HG03025 (cell line): ENCODE results near the gene MDFI.
"Not testable (repeated sequence)": the region's sequence is repeated elsewhere in the genome, so short reads cannot be mapped to it uniquely, and the experiment has no call there.

Experiments used
- ATAC-seq: cut with Tn5 transposase; IDR thresholded peaks from one replicate; pipeline ENCODE4 v1.9.1; 2021; ENCODE audit warnings: mild to moderate bottlenecking, moderate library complexity; ENCODE audit not compliant: unreplicated experiment, low FRiP score

The MDFI gene

GRCh38 chr6:41602422-41602743 lies 35.9 kb upstream of the MDFI start:
- no peak for ATAC-seq

GRCh38 chr6:41602864-41603608 lies 35.2 kb upstream of the MDFI start:
- no peak for ATAC-seq

GRCh38 chr6:41604006-41604405 lies 34.3 kb upstream of the MDFI start:
- ATAC-seq: no peak

GRCh38 chr6:41605649-41606048 lies 32.6 kb upstream of the MDFI start:
- ATAC-seq: no peak

GRCh38 chr6:41607036-41607435 lies 31.2 kb upstream of the MDFI start:
- ATAC-seq: no peak

- ATAC-seq: no peak
Observed at GRCh38 chr6:41607736-41608135, 30.5 kb upstream of the MDFI start.

- ATAC-seq: no peak
Observed at GRCh38 chr6:41608443-41609151, 29.7 kb upstream of the MDFI start.

GRCh38 chr6:41614715-41615114 lies 23.6 kb upstream of the MDFI start:
- ATAC-seq: no peak

GRCh38 chr6:41615311-41615710 lies 23.0 kb upstream of the MDFI start:
- ATAC-seq: no peak

- ATAC-seq: no peak
Observed at GRCh38 chr6:41618598-41618997, 19.7 kb upstream of the MDFI start.

GRCh38 chr6:41619193-41619592 lies 19.1 kb upstream of the MDFI start:
- not testable (repeated sequence) for ATAC-seq

- no peak for ATAC-seq
Observed at GRCh38 chr6:41621367-41621766, 16.9 kb upstream of the MDFI start.

GRCh38 chr6:41621802-41622201 lies 16.5 kb upstream of the MDFI start:
- ATAC-seq: no peak

- ATAC-seq: no peak
Observed at GRCh38 chr6:41622206-41622988, 15.9 kb upstream of the MDFI start.

- ATAC-seq: no peak
Observed at GRCh38 chr6:41623330-41623729, 14.9 kb upstream of the MDFI start.

- no peak for ATAC-seq
Observed at GRCh38 chr6:41624621-41625380, 13.5 kb upstream of the MDFI start.

- ATAC-seq: no peak
Observed at GRCh38 chr6:41625442-41625841, 12.8 kb upstream of the MDFI start.

GRCh38 chr6:41626022-41626421 lies 12.2 kb upstream of the MDFI start:
- ATAC-seq: no peak

- ATAC-seq: no peak
Observed at GRCh38 chr6:41626917-41627316, 11.4 kb upstream of the MDFI start.

- no peak for ATAC-seq
Observed at GRCh38 chr6:41629128-41629527, 9.1 kb upstream of the MDFI start.

- ATAC-seq: no peak
Observed at GRCh38 chr6:41630069-41630468, 8.2 kb upstream of the MDFI start.
